Measurements from ENCODE around the gene KRTAP4-8.

DNA sequence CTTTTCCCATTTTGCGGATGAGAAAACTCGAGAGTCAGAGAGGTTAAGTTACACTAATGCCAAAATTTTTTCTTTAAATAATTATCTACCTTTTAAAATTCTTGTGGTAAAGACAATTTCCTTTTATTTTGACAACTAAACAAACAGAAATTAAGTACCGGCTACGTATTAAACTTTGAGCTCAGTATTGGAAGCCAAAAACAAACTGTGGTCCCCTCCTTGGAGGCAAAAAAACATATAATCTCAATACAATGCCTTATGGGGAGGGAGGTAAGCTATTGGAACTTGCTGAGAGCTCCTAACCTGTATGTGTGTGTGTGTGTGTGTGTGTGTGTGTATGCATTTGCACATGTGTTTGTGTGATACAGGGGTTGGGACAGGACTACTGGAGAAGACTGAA, 34.5 kb downstream of the KRTAP4-8 start:
- no peak for TF ChIP-seq POLR2A (IDR thresholded peaks at IDR 0.05)
- TF ChIP-seq, protein P1, sequence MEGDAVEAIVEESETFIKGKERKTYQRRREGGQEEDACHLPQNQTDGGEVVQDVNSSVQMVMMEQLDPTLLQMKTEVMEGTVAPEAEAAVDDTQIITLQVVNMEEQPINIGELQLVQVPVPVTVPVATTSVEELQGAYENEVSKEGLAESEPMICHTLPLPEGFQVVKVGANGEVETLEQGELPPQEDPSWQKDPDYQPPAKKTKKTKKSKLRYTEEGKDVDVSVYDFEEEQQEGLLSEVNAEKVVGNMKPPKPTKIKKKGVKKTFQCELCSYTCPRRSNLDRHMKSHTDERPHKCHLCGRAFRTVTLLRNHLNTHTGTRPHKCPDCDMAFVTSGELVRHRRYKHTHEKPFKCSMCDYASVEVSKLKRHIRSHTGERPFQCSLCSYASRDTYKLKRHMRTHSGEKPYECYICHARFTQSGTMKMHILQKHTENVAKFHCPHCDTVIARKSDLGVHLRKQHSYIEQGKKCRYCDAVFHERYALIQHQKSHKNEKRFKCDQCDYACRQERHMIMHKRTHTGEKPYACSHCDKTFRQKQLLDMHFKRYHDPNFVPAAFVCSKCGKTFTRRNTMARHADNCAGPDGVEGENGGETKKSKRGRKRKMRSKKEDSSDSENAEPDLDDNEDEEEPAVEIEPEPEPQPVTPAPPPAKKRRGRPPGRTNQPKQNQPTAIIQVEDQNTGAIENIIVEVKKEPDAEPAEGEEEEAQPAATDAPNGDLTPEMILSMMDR (IDR thresholded peaks at IDR 0.05): no peak

Measured in lower leg skin (tissue), 3 donors.